ENCODE data around the gene C20orf204.
A peak's percentile ranks its signal among the peaks of the same experiment; 100 is the strongest.

C20orf204 gene

DNA sequence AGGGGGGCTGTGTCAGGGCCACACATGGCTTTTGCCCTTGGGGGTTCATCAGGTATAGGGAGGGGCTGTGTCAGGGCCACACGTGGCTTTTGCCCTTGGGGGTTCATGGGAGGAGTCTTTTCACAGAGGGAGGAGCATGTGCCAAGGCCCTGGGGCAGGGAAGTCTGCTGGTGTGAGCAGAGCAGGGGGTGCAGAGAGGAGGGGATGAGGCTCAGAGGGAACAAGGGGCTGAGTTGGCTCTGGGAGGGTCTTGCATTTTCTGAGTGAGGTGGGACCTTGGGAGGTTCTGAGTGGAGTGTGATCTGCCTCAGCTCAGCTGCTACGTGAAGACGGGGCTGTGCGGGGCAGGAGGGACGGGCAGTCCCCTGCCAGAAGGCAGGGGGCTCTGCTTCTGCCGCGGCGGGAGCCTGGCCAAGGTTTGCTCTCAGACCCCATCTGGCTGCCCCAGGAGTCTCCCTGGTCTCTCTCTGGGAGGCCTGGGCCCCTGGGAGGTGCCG lies 19.5 kb downstream of the C20orf204 start:
- TF ChIP-seq, protein P1, sequence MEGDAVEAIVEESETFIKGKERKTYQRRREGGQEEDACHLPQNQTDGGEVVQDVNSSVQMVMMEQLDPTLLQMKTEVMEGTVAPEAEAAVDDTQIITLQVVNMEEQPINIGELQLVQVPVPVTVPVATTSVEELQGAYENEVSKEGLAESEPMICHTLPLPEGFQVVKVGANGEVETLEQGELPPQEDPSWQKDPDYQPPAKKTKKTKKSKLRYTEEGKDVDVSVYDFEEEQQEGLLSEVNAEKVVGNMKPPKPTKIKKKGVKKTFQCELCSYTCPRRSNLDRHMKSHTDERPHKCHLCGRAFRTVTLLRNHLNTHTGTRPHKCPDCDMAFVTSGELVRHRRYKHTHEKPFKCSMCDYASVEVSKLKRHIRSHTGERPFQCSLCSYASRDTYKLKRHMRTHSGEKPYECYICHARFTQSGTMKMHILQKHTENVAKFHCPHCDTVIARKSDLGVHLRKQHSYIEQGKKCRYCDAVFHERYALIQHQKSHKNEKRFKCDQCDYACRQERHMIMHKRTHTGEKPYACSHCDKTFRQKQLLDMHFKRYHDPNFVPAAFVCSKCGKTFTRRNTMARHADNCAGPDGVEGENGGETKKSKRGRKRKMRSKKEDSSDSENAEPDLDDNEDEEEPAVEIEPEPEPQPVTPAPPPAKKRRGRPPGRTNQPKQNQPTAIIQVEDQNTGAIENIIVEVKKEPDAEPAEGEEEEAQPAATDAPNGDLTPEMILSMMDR (IDR thresholded peaks at IDR 0.05; ENCODE audit: low read depth, low read length, missing control alignments), result no peak
- DNase-seq (ENCODE audit: low read depth), result no peak
- no peak overlapping the region for H3K4me3 ChIP-seq (ENCODE audit: low read depth, low read length)
- in situ Hi-C loops (cut with HindIII; ENCODE audit: low sequenced_read_pairs), result no loop called here

DNA sequence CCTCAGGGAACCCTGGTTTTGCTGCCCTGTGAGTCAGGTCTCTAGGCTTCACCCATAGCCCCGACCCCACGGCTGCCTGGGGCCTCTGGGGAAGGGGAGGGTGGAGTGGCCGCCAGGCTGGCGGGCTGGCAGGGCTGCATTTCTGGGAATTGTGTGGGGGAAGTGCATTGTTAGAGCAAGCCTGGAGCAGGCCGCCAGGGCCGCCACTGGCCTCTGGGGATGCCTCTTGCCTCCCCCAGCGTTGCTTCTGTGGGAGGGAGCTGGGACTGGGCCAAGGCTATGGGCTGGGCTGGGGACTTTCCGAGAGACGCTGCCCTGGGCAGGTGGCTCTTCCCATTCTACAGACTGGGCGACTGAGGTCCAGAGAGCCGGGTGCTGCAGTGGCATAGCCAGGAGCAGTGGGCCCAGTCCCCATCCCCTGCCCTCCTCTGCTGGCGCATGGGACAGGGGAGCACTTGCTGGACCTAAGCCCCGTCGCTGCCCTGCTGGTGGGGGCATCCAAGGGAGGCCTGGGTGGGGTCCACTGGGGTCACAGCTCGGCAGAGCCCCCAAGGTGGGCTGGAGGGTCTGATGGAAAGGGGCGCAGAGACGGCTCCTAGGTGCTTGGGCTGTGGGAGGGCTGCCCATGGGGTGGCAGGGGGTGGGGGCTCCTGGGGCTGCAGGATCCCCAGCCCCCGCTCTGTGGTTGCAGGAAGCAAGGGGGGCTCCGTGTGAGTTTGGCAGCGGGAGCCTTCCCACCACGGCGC lies 20.1 kb downstream of the C20orf204 start:
- in situ Hi-C loops (cut with HindIII; ENCODE audit: low sequenced_read_pairs), result no loop called here
- no peak overlapping the region for H3K4me3 ChIP-seq (ENCODE audit: low read depth, low read length)
- DNase-seq (ENCODE audit: low read depth), result no peak
- TF ChIP-seq, protein P1 (IDR thresholded peaks at IDR 0.05; ENCODE audit: low read depth, low read length, missing control alignments), result no peak

DNA sequence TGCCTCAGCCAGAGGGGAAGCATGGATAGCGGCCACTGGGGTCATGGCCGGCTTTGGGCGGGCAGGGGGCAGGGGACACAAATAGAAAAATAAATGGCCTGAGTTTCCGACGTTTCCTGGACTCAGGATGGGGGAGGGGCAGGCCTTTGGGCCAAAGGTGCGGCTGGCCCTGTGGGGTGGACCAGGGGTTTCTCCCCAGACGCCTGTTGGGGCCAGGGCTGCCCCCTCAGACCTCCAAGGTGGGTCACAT lies 20.6 kb downstream of the C20orf204 start:
- no peak overlapping the region for H3K4me3 ChIP-seq (ENCODE audit: low read depth, low read length)
- TF ChIP-seq, protein P1 (IDR thresholded peaks at IDR 0.05; ENCODE audit: low read depth, low read length, missing control alignments), result no peak
- in situ Hi-C loops (cut with HindIII; ENCODE audit: low sequenced_read_pairs), result no loop called here
- DNase-seq (ENCODE audit: low read depth), result no peak

DNA sequence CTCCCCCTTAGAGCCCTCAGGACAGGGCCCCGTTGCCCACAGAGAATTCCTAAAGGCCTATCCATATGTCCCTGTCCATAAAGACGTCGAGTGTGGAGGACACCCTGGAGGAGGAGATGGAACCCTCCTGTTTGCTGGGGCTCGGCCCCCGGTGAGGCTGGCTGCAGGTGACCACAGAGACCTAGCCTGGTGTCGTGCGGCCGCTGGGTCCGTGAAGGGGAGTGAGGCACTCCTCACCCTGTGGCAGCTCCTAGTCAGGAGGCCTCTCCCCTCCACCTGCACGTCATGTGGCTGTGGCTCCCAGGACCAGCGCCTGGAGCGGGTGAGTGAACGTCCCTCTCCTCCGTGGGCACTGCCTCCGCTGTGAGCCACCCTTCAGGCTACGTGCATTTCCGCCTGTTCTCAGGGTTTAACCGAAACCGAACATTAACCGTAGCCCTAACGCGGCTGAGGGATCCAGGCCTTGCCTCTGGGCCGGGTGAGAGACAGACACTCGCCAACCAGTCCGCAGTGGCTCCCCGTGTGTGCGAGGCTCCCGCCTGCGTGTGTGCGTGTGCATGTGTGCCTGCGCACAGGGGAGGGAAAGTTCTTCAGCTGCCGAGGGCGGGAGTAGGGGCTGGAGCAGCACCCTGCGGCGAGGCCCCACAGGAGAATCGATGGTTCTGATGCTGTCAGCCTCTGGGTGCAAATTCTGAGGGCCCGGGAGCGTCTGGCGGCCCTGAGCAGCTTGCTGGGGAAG lies 21.1 kb downstream of the C20orf204 start:
- no peak for DNase-seq (ENCODE audit: low read depth)
- TF ChIP-seq, protein P1 (IDR thresholded peaks at IDR 0.05; ENCODE audit: low read depth, low read length, missing control alignments), result no peak
- H3K4me3 ChIP-seq (ENCODE audit: low read depth, low read length), result no peak overlapping the region
- in situ Hi-C loops (cut with HindIII; ENCODE audit: low sequenced_read_pairs), result no loop called here

DNA sequence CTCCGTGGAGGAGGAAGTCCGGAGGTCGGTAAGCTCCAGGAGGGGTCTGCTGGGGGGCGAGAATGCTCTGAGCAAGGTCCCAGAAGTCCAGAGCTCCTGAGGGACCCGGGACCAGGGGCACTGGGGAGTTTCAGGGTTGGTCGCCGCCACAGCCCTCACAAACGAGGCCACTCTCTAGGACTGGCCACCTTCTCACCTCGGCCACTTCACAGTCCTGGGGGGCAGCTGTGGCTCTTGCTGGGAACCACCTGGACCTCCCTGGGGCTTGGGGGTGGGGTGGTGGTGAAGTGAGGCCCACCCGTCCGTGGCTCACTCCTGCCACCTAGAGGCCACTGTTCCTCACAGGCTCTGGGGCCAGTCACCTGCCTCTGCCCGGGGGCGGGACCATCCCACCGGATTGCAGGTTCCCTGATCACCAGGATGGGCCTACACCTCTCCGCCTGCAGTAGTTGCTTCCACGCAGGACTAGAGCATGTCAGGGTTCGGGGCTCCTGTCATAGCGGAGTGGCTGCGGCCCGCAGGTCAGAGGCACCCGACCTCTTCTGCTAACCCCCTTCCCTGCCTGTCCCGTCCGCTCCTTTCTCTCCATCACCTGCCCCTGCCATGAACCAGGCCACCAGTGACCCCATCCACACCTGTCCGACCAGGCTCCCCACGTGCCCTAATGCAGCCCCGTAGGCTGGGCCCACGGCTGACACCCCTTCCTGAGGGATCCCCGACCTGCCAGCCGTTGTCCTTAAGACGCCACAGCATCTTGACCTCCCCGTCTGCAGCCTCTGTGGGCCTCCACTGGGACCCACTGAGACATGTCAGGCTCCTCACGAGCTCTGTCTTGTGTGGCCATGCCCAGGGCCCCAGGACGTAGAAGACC lies 21.9 kb downstream of the C20orf204 start:
- TF ChIP-seq, protein P1 (IDR thresholded peaks at IDR 0.05; ENCODE audit: low read depth, low read length, missing control alignments), result peak; percentile 90
- in situ Hi-C loops (cut with HindIII; ENCODE audit: low sequenced_read_pairs), result no loop called here
- DNase-seq (ENCODE audit: low read depth), result no peak
- H3K4me3 ChIP-seq (ENCODE audit: low read depth, low read length), result no peak overlapping the region

DNA sequence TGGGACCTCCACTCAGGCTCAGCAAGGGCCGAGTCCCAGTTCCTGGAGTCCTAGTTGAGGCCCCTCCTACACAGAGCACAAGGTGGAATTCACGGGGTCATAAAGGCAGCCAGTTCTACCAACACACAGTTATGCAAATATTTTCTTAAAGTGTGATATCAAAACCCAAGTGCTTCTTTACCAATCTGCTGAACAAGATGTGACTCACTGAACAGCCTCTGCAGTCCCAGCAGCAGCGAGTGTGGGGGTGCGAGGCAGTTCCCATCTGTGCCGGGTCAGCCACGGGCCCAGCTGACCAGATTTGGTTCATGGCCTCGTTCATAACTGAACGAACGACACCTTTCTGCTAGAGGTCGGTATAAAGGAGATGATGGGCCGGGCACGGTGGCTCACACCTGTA lies 22.6 kb downstream of the C20orf204 start:
- in situ Hi-C loops (cut with HindIII; ENCODE audit: low sequenced_read_pairs), result no loop called here
- TF ChIP-seq, protein P1 (IDR thresholded peaks at IDR 0.05; ENCODE audit: low read depth, low read length, missing control alignments), result no peak
- H3K4me3 ChIP-seq (ENCODE audit: low read depth, low read length), result no peak overlapping the region
- DNase-seq (ENCODE audit: low read depth), result no peak

Data from astrocyte of the cerebellum (primary cell).